ENCODE measurements around the gene AHRR.

Gene AHRR

GRCh38 chr5:435961-436640, 114.6 kb downstream of the AHRR start:
- ChIA-PET POLR2A (interaction anchor here (1.2 kb wide), 1 partner anchor 119 kb away, joined by 4 read pairs; no protein-coding TSS in a partner anchor), CTCF (interaction anchor here (0.6 kb wide), 1 partner anchor 119 kb away, joined by 4 read pairs; no protein-coding TSS in a partner anchor)
- no peak for TF ChIP-seq L3MBTL2 (conservative IDR thresholded peaks at IDR 0.05)
- TF ChIP-seq LEF1 (IDR thresholded peaks at IDR 0.05; ENCODE audit: borderline replicate concordance), result no peak
- TF ChIP-seq FOXM1 (IDR thresholded peaks at IDR 0.05; ENCODE audit: borderline replicate concordance), result no peak
- no peak for TF ChIP-seq SUZ12 (IDR thresholded peaks at IDR 0.05)
- no peak for TF ChIP-seq ELF4 (IDR thresholded peaks at IDR 0.05)
- no peak for TF ChIP-seq NFRKB (IDR thresholded peaks at IDR 0.05)
- no peak for TF ChIP-seq BHLHE40 (IDR thresholded peaks at IDR 0.05; ENCODE audit: borderline replicate concordance)
- no peak for TF ChIP-seq TARDBP (IDR thresholded peaks at IDR 0.05)
- TF ChIP-seq FOXK2 (IDR thresholded peaks at IDR 0.05), result no peak
- no peak for TF ChIP-seq SP1 (IDR thresholded peaks at IDR 0.05)
- no peak for TF ChIP-seq HDGF (IDR thresholded peaks at IDR 0.05; ENCODE audit: borderline replicate concordance)
- TF ChIP-seq CTBP1 (IDR thresholded peaks at IDR 0.05; ENCODE audit: borderline replicate concordance), result no peak
- TF ChIP-seq PKNOX1 (IDR thresholded peaks at IDR 0.05), result no peak
- TF ChIP-seq ZNF384 (IDR thresholded peaks at IDR 0.05), result no peak
- TF ChIP-seq ARNT (IDR thresholded peaks at IDR 0.05), result no peak
- no peak for TF ChIP-seq FOXA1 (IDR thresholded peaks at IDR 0.05)
- no peak for DNase-seq (ENCODE audit: extremely low spot score)

- TF ChIP-seq FOXK2 (IDR thresholded peaks at IDR 0.05), result no peak
- no peak for TF ChIP-seq NFRKB (IDR thresholded peaks at IDR 0.05)
- no peak for TF ChIP-seq BHLHE40 (IDR thresholded peaks at IDR 0.05; ENCODE audit: borderline replicate concordance)
- no peak for TF ChIP-seq LEF1 (IDR thresholded peaks at IDR 0.05; ENCODE audit: borderline replicate concordance)
- no peak for TF ChIP-seq ARNT (IDR thresholded peaks at IDR 0.05)
- no peak for TF ChIP-seq ZNF384 (IDR thresholded peaks at IDR 0.05)
- no peak for TF ChIP-seq CTBP1 (IDR thresholded peaks at IDR 0.05; ENCODE audit: borderline replicate concordance)
- no peak for TF ChIP-seq ELF4 (IDR thresholded peaks at IDR 0.05)
- ChIA-PET CTCF (interaction anchor here (0.6 to 0.9 kb wide), 4 partner anchors 10 to 165 kb away, joined by 3 to 4 read pairs (median 3); partner anchors contain the start of gene PDCD6), POLR2A (interaction anchor here (0.6 to 1.2 kb wide), 3 partner anchors 31 to 416 kb away, joined by 3 to 4 read pairs (median 3); no protein-coding TSS in a partner anchor)
- DNase-seq (ENCODE audit: extremely low spot score), result no peak
These were observed 115.1 kb downstream of the AHRR start for GRCh38 chr5:436641-436975.

- no peak for DNase-seq (ENCODE audit: extremely low spot score)
- POLR2A ChIA-PET, result interaction anchor here (0.6 to 1.2 kb wide), 4 partner anchors 23 to 120 kb away, joined by 3 to 4 read pairs (median 3); no protein-coding TSS in a partner anchor
- CTCF ChIA-PET, result interaction anchor here (0.7 to 2.2 kb wide), 7 partner anchors 9 to 166 kb away, joined by 3 to 7 read pairs (median 3); partner anchors contain the start of gene PDCD6
- TF ChIP-seq FOXM1 (IDR thresholded peaks at IDR 0.05; ENCODE audit: borderline replicate concordance) (no peak), TARDBP (IDR thresholded peaks at IDR 0.05) (no peak), HDGF (IDR thresholded peaks at IDR 0.05; ENCODE audit: borderline replicate concordance) (no peak), SP1 (IDR thresholded peaks at IDR 0.05) (no peak), L3MBTL2 (conservative IDR thresholded peaks at IDR 0.05) (no peak)
These were observed 115.8 kb downstream of the AHRR start for GRCh38 chr5:437281-437771.

- ChIA-PET POLR2A (interaction anchor here (0.8 to 1.3 kb wide), 3 partner anchors 15 to 36 kb away, joined by 3 read pairs; no protein-coding TSS in a partner anchor), CTCF (interaction anchor here (2.2 kb wide), 1 partner anchor 121 kb away, joined by 7 read pairs; no protein-coding TSS in a partner anchor)
- DNase-seq (ENCODE audit: extremely low spot score), result no peak
- no peak for TF ChIP-seq TARDBP (IDR thresholded peaks at IDR 0.05)
- no peak for TF ChIP-seq SP1 (IDR thresholded peaks at IDR 0.05)
- no peak for TF ChIP-seq LEF1 (IDR thresholded peaks at IDR 0.05; ENCODE audit: borderline replicate concordance)
- no peak for TF ChIP-seq SUZ12 (IDR thresholded peaks at IDR 0.05)
- TF ChIP-seq ZNF384 (IDR thresholded peaks at IDR 0.05), result no peak
- no peak for TF ChIP-seq HDGF (IDR thresholded peaks at IDR 0.05; ENCODE audit: borderline replicate concordance)
These were observed 117.0 kb downstream of the AHRR start for GRCh38 chr5:438481-438981.

GRCh38 chr5:439181-439580, 117.7 kb downstream of the AHRR start:
- no peak for TF ChIP-seq FOXA1 (IDR thresholded peaks at IDR 0.05)
- CTCF ChIA-PET, result interaction anchor here (2.2 kb wide), 1 partner anchor 122 kb away, joined by 7 read pairs; no protein-coding TSS in a partner anchor
- DNase-seq (ENCODE audit: extremely low spot score), result no peak
- POLR2A ChIA-PET, result interaction anchor here (0.6 to 1.3 kb wide), 5 partner anchors 12 to 221 kb away, joined by 3 read pairs; partner anchors contain the start of genes CCDC127 and SDHA

- TF ChIP-seq FOXM1 (IDR thresholded peaks at IDR 0.05; ENCODE audit: borderline replicate concordance) (no peak), SP1 (IDR thresholded peaks at IDR 0.05) (no peak), FOXK2 (IDR thresholded peaks at IDR 0.05) (no peak)
- ChIA-PET POLR2A (interaction anchor here (0.6 to 1.3 kb wide), 5 partner anchors 12 to 222 kb away, joined by 3 read pairs; partner anchors contain the start of genes CCDC127 and SDHA), CTCF (interaction anchor here (2.2 kb wide), 1 partner anchor 123 kb away, joined by 7 read pairs; no protein-coding TSS in a partner anchor)
- no peak for DNase-seq (ENCODE audit: extremely low spot score)
These were observed 118.1 kb downstream of the AHRR start for GRCh38 chr5:439636-440035.

- no peak for DNase-seq (ENCODE audit: extremely low spot score)
- POLR2A ChIA-PET, result interaction anchor here (0.9 to 1.6 kb wide), 3 partner anchors 12 to 120 kb away, joined by 3 to 4 read pairs (median 3); no protein-coding TSS in a partner anchor
- CTCF ChIA-PET, result no interaction called here
- no peak for TF ChIP-seq HDGF (IDR thresholded peaks at IDR 0.05; ENCODE audit: borderline replicate concordance)
- no peak for TF ChIP-seq CTBP1 (IDR thresholded peaks at IDR 0.05; ENCODE audit: borderline replicate concordance)
- no peak for TF ChIP-seq ARNT (IDR thresholded peaks at IDR 0.05)
- no peak for TF ChIP-seq SP1 (IDR thresholded peaks at IDR 0.05)
- no peak for TF ChIP-seq ELF4 (IDR thresholded peaks at IDR 0.05)
- no peak for TF ChIP-seq FOXA1 (IDR thresholded peaks at IDR 0.05)
- no peak for TF ChIP-seq L3MBTL2 (conservative IDR thresholded peaks at IDR 0.05)
- TF ChIP-seq FOXM1 (IDR thresholded peaks at IDR 0.05; ENCODE audit: borderline replicate concordance), result no peak
- no peak for TF ChIP-seq TARDBP (IDR thresholded peaks at IDR 0.05)
- TF ChIP-seq BHLHE40 (IDR thresholded peaks at IDR 0.05; ENCODE audit: borderline replicate concordance), result no peak
- TF ChIP-seq PKNOX1 (IDR thresholded peaks at IDR 0.05), result no peak
- TF ChIP-seq LEF1 (IDR thresholded peaks at IDR 0.05; ENCODE audit: borderline replicate concordance), result no peak
- TF ChIP-seq NFRKB (IDR thresholded peaks at IDR 0.05), result no peak
- TF ChIP-seq ZNF384 (IDR thresholded peaks at IDR 0.05), result no peak
- TF ChIP-seq FOXK2 (IDR thresholded peaks at IDR 0.05), result no peak
- TF ChIP-seq SUZ12 (IDR thresholded peaks at IDR 0.05), result no peak
These were observed 119.1 kb downstream of the AHRR start for GRCh38 chr5:440401-441201.
